KMS-11 (cell line): Measurements from ENCODE around the gene MIF.
"Not testable (repeated sequence)": the region's sequence is repeated elsewhere in the genome, so short reads cannot be mapped to it uniquely, and the experiment has no call there.

Source experiments
- H2AFZ ChIP-seq: fragments of 200-600 bp; sonication (generic); 2 replicates; pipeline ENCODE4 v1.6.1; 2016; ENCODE audit warnings: antibody characterized with exemption, mixed run types, low read depth
- H3K27ac ChIP-seq: fragments of 200-600 bp; sonication (generic); 2 replicates; pipeline ENCODE4 v1.6.1; 2016; ENCODE audit warnings: mild to moderate bottlenecking, mixed run types
- H3K27me3 ChIP-seq: fragments of 200-600 bp; sonication (generic); 2 replicates; pipeline ENCODE4 v1.6.1; 2017; ENCODE audit warnings: mild to moderate bottlenecking, low read depth, mixed run types, moderate library complexity; ENCODE audit not compliant: insufficient read depth
- H3K36me3 ChIP-seq: fragments of 200-600 bp; sonication (generic); 2 replicates; pipeline ENCODE4 v1.6.1; 2017; ENCODE audit warnings: mild to moderate bottlenecking, mixed run types; ENCODE audit not compliant: insufficient read depth
- H3K4me1 ChIP-seq: fragments of 200-600 bp; sonication (generic); 2 replicates; pipeline ENCODE4 v1.6.1; 2016; ENCODE audit warnings: mild to moderate bottlenecking, low read depth, mixed run types; ENCODE audit not compliant: poor library complexity, severe bottlenecking
- H3K4me2 ChIP-seq: fragments of 200-600 bp; sonication (generic); 2 replicates; pipeline ENCODE4 v1.7.0; 2016; ENCODE audit warnings: mild to moderate bottlenecking, mixed run types
- H3K4me3 ChIP-seq: fragments of 200-600 bp; sonication (generic); IDR thresholded peaks from 2 replicates; pipeline ENCODE4 v1.6.1; 2017; ENCODE audit warnings: low read depth, low read length, mixed read lengths; ENCODE audit not compliant: insufficient read depth
- H3K79me2 ChIP-seq: fragments of 200-600 bp; sonication (generic); 2 replicates; pipeline ENCODE4 v1.6.1; 2016; ENCODE audit warnings: low read depth, mixed run types; ENCODE audit not compliant: insufficient read depth
- H3K9ac ChIP-seq: fragments of 200-600 bp; sonication (generic); 2 replicates; pipeline ENCODE4 v1.6.1; 2016; ENCODE audit warnings: mild to moderate bottlenecking, mixed run types
- H4K20me1 ChIP-seq: fragments of 200-600 bp; sonication (generic); 2 replicates; pipeline ENCODE4 v1.6.1; 2016; ENCODE audit warnings: mild to moderate bottlenecking, mixed run types; ENCODE audit not compliant: insufficient read depth
- TF ChIP-seq, protein P1 (sequence below): fragments of 200-600 bp; sonication (generic); conservative IDR thresholded peaks from 2 replicates; pipeline ENCODE4 v1.6.1; 2017; ENCODE audit warnings: low read depth, mild to moderate bottlenecking, antibody characterized with exemption, low read length, moderate library complexity, mixed read lengths

MIF gene

DNA sequence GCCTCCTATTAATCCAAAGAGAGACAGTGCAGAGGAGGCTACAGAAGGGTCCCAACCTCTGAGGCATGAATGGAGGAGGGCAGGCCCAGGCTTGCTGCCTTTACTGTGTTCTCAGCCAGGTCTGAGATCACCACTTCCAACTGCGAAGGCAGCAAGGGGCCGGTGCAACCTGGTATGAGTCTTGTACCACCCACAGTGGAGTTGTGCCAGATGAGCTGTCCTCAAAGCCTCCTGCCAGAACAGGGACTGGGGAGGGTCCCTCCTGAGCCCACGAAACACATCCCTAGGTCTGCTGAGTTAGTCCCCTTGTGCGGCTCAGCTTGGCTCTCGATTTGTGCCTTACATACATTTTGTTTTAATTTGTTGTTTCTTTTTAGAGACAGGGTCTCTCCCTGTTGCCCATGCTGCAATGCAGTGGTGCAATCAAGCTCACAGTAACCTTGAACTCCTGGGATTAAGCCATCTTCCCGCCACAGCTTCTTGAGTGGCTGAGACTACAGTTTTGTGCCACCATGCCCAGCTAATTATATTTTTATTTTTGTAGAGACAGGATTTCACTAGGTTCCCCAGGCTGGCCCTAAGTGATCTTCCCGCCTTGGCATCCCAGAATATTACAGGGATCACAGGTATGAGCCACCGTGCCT lies 9.3 kb downstream of the MIF start:
- no peaks in the 10 kb centered on the region; the same call in 1 of the 2 replicates for H3K27me3 ChIP-seq
- TF ChIP-seq, protein P1, sequence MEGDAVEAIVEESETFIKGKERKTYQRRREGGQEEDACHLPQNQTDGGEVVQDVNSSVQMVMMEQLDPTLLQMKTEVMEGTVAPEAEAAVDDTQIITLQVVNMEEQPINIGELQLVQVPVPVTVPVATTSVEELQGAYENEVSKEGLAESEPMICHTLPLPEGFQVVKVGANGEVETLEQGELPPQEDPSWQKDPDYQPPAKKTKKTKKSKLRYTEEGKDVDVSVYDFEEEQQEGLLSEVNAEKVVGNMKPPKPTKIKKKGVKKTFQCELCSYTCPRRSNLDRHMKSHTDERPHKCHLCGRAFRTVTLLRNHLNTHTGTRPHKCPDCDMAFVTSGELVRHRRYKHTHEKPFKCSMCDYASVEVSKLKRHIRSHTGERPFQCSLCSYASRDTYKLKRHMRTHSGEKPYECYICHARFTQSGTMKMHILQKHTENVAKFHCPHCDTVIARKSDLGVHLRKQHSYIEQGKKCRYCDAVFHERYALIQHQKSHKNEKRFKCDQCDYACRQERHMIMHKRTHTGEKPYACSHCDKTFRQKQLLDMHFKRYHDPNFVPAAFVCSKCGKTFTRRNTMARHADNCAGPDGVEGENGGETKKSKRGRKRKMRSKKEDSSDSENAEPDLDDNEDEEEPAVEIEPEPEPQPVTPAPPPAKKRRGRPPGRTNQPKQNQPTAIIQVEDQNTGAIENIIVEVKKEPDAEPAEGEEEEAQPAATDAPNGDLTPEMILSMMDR: no peak
- H3K4me1 ChIP-seq: peaks cover 1% of the 10 kb centered on the region
- H2AFZ ChIP-seq: no peak overlapping the region
- H3K79me2 ChIP-seq: no peaks in the 10 kb centered on the region
- H3K27ac ChIP-seq: no peak overlapping the region
- no peaks in the 10 kb centered on the region for H3K36me3 ChIP-seq
- no peak overlapping the region for H3K4me2 ChIP-seq
- H3K9ac ChIP-seq: no peak overlapping the region
- H3K4me3 ChIP-seq: no peak overlapping the region
- H4K20me1 ChIP-seq: no peaks in the 10 kb centered on the region

DNA sequence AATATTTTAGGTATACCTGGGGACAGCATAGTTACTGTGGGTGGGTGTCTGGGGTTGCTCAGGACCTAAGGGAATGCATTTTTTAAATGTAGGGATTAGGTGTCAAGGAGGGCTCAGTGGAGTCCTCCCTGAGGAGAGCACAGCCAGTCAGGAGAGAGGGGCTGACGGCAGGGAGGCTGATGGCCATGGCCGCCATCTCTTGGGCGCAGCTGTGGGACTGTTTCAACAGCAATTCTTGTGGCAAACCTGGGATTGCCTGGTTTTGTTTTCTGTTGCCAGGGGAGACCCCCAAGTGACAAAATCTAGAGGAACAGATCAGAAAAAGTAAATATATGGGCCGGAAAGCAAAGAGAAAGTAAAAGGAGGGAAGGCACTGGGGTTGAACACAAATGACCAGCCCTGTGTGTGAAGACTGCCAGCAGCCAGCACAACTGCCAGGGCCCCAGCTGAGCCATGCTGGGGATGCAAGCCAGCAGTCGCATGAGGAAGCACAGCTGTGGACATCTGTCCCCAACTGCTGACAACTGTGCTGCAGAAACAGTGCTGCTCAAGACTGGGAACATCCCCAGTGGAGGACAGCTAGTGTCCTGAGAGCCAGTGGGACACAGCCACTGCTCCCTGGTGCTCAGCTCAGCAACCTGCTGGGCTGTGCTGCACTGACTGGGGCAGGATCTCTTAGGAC lies 10.5 kb downstream of the MIF start:
- Histone ChIP-seq H2AFZ (no peak overlapping the region), H3K36me3 (no peaks in the 10 kb centered on the region), H3K4me2 (no peak overlapping the region), H3K4me1 (peaks cover 14% of the 10 kb centered on the region), H3K27me3 (no peaks in the 10 kb centered on the region; the same call in 1 of the 2 replicates), H3K27ac (no peak overlapping the region), H3K9ac (no peak overlapping the region), H3K79me2 (no peaks in the 10 kb centered on the region), H3K4me3 (no peak overlapping the region), H4K20me1 (no peaks in the 10 kb centered on the region)
- TF ChIP-seq, protein P1: no peak

DNA sequence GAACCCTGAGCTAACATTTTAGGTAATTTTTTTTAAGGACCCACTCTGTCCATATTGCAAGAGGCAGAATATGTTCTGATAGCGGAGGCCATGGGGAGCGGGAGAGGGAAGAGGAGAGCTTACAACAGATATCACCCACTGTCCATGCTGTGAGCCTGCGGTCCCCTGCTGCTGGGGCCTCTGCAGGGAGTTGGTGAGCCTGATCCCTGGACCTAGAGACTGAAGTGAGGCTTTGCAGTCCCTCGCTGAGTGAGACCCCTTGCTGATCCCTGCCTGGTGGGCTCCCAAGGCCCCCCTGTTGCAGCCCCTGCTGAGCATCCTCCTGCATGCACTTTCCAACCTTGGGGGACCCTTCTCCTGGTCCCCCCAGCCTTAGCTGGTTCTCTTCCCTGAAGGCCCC lies 12.5 kb downstream of the MIF start:
- Histone ChIP-seq H3K27me3 (no peaks in the 10 kb centered on the region; the same call in 1 of the 2 replicates), H3K4me2 (no peak overlapping the region), H2AFZ (no peak overlapping the region), H3K36me3 (no peaks in the 10 kb centered on the region), H3K9ac (no peak overlapping the region), H3K27ac (no peak overlapping the region), H3K4me1 (peaks cover 15% of the 10 kb centered on the region), H4K20me1 (no peaks in the 10 kb centered on the region), H3K4me3 (no peak overlapping the region), H3K79me2 (no peaks in the 10 kb centered on the region)
- TF ChIP-seq, protein P1: no peak

DNA sequence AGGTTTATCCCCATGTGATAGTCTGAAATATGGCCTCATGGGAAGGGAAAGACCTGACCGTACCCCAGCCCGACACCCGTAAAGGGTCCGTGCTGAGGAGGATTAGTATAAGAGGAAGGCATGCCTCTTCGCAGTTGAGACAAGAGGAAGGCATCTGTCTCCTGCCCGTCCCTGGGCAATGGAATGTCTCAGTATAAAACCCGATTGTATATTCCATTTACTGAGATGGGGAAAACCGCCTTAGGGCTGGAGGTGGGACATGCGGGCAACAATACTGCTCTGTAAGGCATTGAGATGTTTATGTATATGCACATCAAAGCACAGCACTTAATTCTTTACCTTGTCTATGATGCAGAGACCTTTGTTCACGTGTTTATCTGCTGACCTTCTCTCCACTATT lies 13.2 kb downstream of the MIF start:
- not testable (repeated sequence) for H2AFZ ChIP-seq, H3K9ac ChIP-seq, H4K20me1 ChIP-seq, H3K4me3 ChIP-seq, H3K36me3 ChIP-seq, H3K27ac ChIP-seq, H3K4me2 ChIP-seq, H3K79me2 ChIP-seq, H3K27me3 ChIP-seq
- H3K4me1 ChIP-seq: peaks cover 15% of the 10 kb centered on the region
